GM23338 (cell line): ENCODE measurements around the gene RPTOR. TPM values are rescaled to one million over a fixed set of nuclear protein-coding genes. Genes with fewer than 3 reads are reported as not detected.

Source experiments
- ATAC-seq: fragments of 200-7000 bp; cut with Tn5 transposase; 3 replicates; pipeline ENCODE4 v1.9.1; 2020
- DNase-seq: peaks from one replicate; pipeline ENCODE4 v3.0.0-alpha.2; 2015; ENCODE audit warnings: low spot score
- H2AFZ ChIP-seq: fragments of 200-600 bp; sonication (generic); 2 replicates; pipeline ENCODE4 v1.8.0; 2016; ENCODE audit warnings: antibody characterized with exemption, mild to moderate bottlenecking, moderate library complexity
- H3F3A ChIP-seq: fragments of 200-600 bp; sonication (generic); replicated peaks from 2 replicates; pipeline ENCODE4 v1.8.0; 2017; ENCODE audit warnings: antibody characterized with exemption, mixed run types, low read depth
- H3K27ac ChIP-seq: fragments of 200-600 bp; sonication (generic); 2 replicates; pipeline ENCODE4 v1.6.1; 2016; ENCODE audit warnings: low read depth
- H3K27me3 ChIP-seq: fragments of 200-600 bp; sonication (generic); 2 replicates; pipeline ENCODE4 v1.8.0; 2016; ENCODE audit warnings: mild to moderate bottlenecking, mixed run types, moderate library complexity; ENCODE audit not compliant: insufficient read depth
- H3K36me3 ChIP-seq: fragments of 200-600 bp; sonication (generic); 2 replicates; pipeline ENCODE4 v1.8.0; 2016; ENCODE audit warnings: mild to moderate bottlenecking; ENCODE audit not compliant: insufficient read depth
- H3K4me1 ChIP-seq: fragments of 200-600 bp; sonication (generic); 2 replicates; pipeline ENCODE4 v1.8.0; 2016; ENCODE audit warnings: mild to moderate bottlenecking, moderate library complexity; ENCODE audit not compliant: insufficient read depth
- H3K4me2 ChIP-seq: fragments of 200-600 bp; sonication (generic); 2 replicates; pipeline ENCODE4 v1.7.1; 2017; ENCODE audit warnings: mixed run types
- H3K4me3 ChIP-seq: fragments of 200-600 bp; sonication (generic); 2 replicates; pipeline ENCODE4 v1.6.1; 2016; ENCODE audit warnings: mixed run types
- H3K79me2 ChIP-seq: fragments of 200-600 bp; sonication (generic); replicated peaks from 2 replicates; pipeline ENCODE4 v1.8.0; 2017; ENCODE audit warnings: mild to moderate bottlenecking; ENCODE audit not compliant: insufficient read depth
- H3K9me2 ChIP-seq: fragments of 200-600 bp; sonication (generic); 2 replicates; pipeline ENCODE4 v1.8.0; 2017; ENCODE audit not compliant: insufficient read depth
- H4K20me1 ChIP-seq: fragments of 200-600 bp; sonication (generic); replicated peaks from 2 replicates; pipeline ENCODE4 v1.8.0; 2017; ENCODE audit warnings: mild to moderate bottlenecking; ENCODE audit not compliant: insufficient read depth
- H3K27ac Mint-ChIP-seq: 2 replicates; pipeline ENCODE4 v1.8.0; 2020; ENCODE audit warnings: inconsistent platforms, mild to moderate bottlenecking, moderate library complexity, mixed read lengths
- H3K27me3 Mint-ChIP-seq: 3 replicates; pipeline ENCODE4 v1.8.0; 2022; ENCODE audit warnings: low read depth, mild to moderate bottlenecking, moderate library complexity, mixed read lengths, inconsistent platforms; ENCODE audit not compliant: insufficient read depth, poor library complexity
- H3K36me3 Mint-ChIP-seq: 3 replicates; pipeline ENCODE4 v1.8.0; 2021; ENCODE audit warnings: low read depth, mild to moderate bottlenecking, inconsistent platforms, moderate library complexity, mixed read lengths
- H3K4me1 Mint-ChIP-seq: 3 replicates; pipeline ENCODE4 v1.8.0; 2020; ENCODE audit warnings: mild to moderate bottlenecking, inconsistent platforms, mixed read lengths
- H3K4me3 Mint-ChIP-seq: 3 replicates; pipeline ENCODE4 v1.8.0; 2021; ENCODE audit warnings: moderate library complexity, mild to moderate bottlenecking, inconsistent platforms, mixed read lengths
- H3K9me3 Mint-ChIP-seq: 3 replicates; pipeline ENCODE4 v1.8.0; 2020; ENCODE audit warnings: moderate library complexity, mild to moderate bottlenecking, inconsistent platforms, mixed read lengths
- CREB1 ChIP-seq: fragments of 250-450 bp; sonication (Bioruptor Pico); IDR thresholded peaks from 2 replicates; pipeline ENCODE4 v1.5.0; 2020; ENCODE audit warnings: low read depth, mild to moderate bottlenecking, moderate library complexity
- ETS1 ChIP-seq: IDR thresholded peaks from 2 replicates; pipeline ENCODE4 v1.6.1; 2016; ENCODE audit warnings: antibody characterized with exemption
- EZH2 ChIP-seq: fragments of 200-600 bp; sonication (generic); IDR thresholded peaks from one replicate; pipeline ENCODE4 v1.8.0; 2017; ENCODE audit warnings: antibody characterized with exemption, mild to moderate bottlenecking, low read depth; ENCODE audit not compliant: unreplicated experiment
- EZH2phosphoT487 ChIP-seq: fragments of 200-600 bp; sonication (generic); IDR thresholded peaks from one replicate; pipeline ENCODE4 v1.8.1; 2018; ENCODE audit warnings: antibody characterized with exemption; ENCODE audit not compliant: unreplicated experiment
- JUNB ChIP-seq: IDR thresholded peaks from one replicate; pipeline ENCODE4 v1.6.1; 2016; ENCODE audit warnings: antibody characterized with exemption; ENCODE audit not compliant: unreplicated experiment
- NANOG ChIP-seq: IDR thresholded peaks from 2 replicates; pipeline ENCODE4 v1.6.1; 2016; ENCODE audit warnings: antibody characterized with exemption, borderline replicate concordance
- POLR2AphosphoS5 ChIP-seq: IDR thresholded peaks from 2 replicates; pipeline ENCODE4 v1.6.1; 2016; ENCODE audit warnings: antibody characterized with exemption, low read depth
- REST ChIP-seq: IDR thresholded peaks from one replicate; pipeline ENCODE4 v1.6.1; 2018; ENCODE audit warnings: antibody characterized with exemption; ENCODE audit not compliant: unreplicated experiment
- STAT1 ChIP-seq: IDR thresholded peaks from one replicate; pipeline ENCODE4 v1.6.1; 2016; ENCODE audit warnings: antibody characterized with exemption; ENCODE audit not compliant: unreplicated experiment
- ZNF114 ChIP-seq: fragments of 250-450 bp; sonication (Bioruptor Pico); IDR thresholded peaks from 2 replicates; pipeline ENCODE4 v1.5.0; 2020; ENCODE audit warnings: mild to moderate bottlenecking, moderate library complexity
- ZNF331 ChIP-seq: fragments of 250-450 bp; sonication (Bioruptor Pico); IDR thresholded peaks from 2 replicates; pipeline ENCODE4 v1.5.0; 2020; ENCODE audit warnings: low read depth, mild to moderate bottlenecking, moderate library complexity
- polyA plus RNA-seq: library from polyadenylated mRNA; unstranded; fragments of >200 nt; fragmentation: Nextera tagmentation; extraction: Ambion mirVana; gene quantifications from 2 replicates; pipeline ENCODE4 v1.2.1, GENCODE V29; 2016
- total RNA-seq: library from RNA; depleted of rRNA; stranded (reverse); fragments of >200 nt; shearing (Covaris generic); gene quantifications from 2 replicates; pipeline ENCODE4 v1.2.3, GENCODE V29; 2014
- TF ChIP-seq, protein P1 (sequence below), 2 experiments: fragments of 200-600 bp in 1 of 2; sonication (generic) in 1 of 2; conservative IDR thresholded peaks; 2 replicates each; pipeline versions ENCODE4 v1.5.1 to v1.6.1; 2016 to 2017; ENCODE audit warnings: antibody characterized with exemption in 2 of 2, low read depth in 2 of 2, mild to moderate bottlenecking in 2 of 2, moderate library complexity in 1 of 2

The RPTOR gene
- total and polyA plus RNA-seq, 2 experiments from 2014 or later, result 9.5 to 38.0 TPM

- no peak for TF ChIP-seq ETS1
- TF ChIP-seq STAT1, result no peak
- no peak for TF ChIP-seq ZNF114
- no peak for TF ChIP-seq JUNB
- no peak for TF ChIP-seq ZNF331 (CRISPR knock-in tag)
- no peak for TF ChIP-seq CREB1
- TF ChIP-seq REST, result no peak
- no peak for TF ChIP-seq POLR2AphosphoS5
- TF ChIP-seq NANOG, result no peak
- no peak for TF ChIP-seq EZH2
- TF ChIP-seq EZH2phosphoT487, result no peak
- TF ChIP-seq, protein P1, sequence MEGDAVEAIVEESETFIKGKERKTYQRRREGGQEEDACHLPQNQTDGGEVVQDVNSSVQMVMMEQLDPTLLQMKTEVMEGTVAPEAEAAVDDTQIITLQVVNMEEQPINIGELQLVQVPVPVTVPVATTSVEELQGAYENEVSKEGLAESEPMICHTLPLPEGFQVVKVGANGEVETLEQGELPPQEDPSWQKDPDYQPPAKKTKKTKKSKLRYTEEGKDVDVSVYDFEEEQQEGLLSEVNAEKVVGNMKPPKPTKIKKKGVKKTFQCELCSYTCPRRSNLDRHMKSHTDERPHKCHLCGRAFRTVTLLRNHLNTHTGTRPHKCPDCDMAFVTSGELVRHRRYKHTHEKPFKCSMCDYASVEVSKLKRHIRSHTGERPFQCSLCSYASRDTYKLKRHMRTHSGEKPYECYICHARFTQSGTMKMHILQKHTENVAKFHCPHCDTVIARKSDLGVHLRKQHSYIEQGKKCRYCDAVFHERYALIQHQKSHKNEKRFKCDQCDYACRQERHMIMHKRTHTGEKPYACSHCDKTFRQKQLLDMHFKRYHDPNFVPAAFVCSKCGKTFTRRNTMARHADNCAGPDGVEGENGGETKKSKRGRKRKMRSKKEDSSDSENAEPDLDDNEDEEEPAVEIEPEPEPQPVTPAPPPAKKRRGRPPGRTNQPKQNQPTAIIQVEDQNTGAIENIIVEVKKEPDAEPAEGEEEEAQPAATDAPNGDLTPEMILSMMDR (conservative IDR thresholded peaks at IDR 0.05; ENCODE audit: low read depth in 2 of 2), result no peak
These were observed 448.4 kb downstream of the RPTOR start (continued) for GRCh38 chr17:80992948-80993624.

GRCh38 chr17:80995131-80995530 lies 450.5 kb downstream of the RPTOR start:
- Histone ChIP-seq H3K4me1 (peaks cover 4% of the 10 kb centered on the region; the same call in 1 of the 2 replicates), H2AFZ (no peak overlapping the region), H3F3A (0 out of 2 replicates have a peak, but pooled peaks cover 6% of the 10 kb centered on the region), H3K4me2 (no peak overlapping the region), H3K27me3 (peaks cover 4% of the 10 kb centered on the region; the same call in 1 of the 2 replicates), H4K20me1 (no peaks in the 10 kb centered on the region), H3K4me3 (no peak overlapping the region), H3K9me2 (no peaks in the 10 kb centered on the region), H3K36me3 (no peaks in the 10 kb centered on the region), H3K27ac (no peak overlapping the region), H3K79me2 (no peaks in the 10 kb centered on the region; the same call in 1 of the 2 replicates)
- Mint-ChIP-seq H3K4me1 (peaks cover 6% of the 10 kb centered on the region; the same call in 1 of the 3 replicates), H3K4me3 (no peak overlapping the region), H3K27ac (no peak overlapping the region), H3K9me3 (no peaks in the 10 kb centered on the region), H3K27me3 (peaks cover 7% of the 10 kb centered on the region), H3K36me3 (peaks cover 8% of the 10 kb centered on the region; the same call in 1 of the 3 replicates)
- no peak for ATAC-seq
- no peak for DNase-seq
- TF ChIP-seq REST (no peak), POLR2AphosphoS5 (no peak), CREB1 (no peak), JUNB (no peak)
